ENCODE results near the gene LRP1B.

GRCh38 chr2:141133883-141134282 lies 996.9 kb downstream of the LRP1B start:
- TF ChIP-seq GATA3 (IDR thresholded peaks at IDR 0.05; ENCODE audit: low read depth, low read length) (no peak), GATA2 (IDR thresholded peaks at IDR 0.05; ENCODE audit: low read depth, low read length) (no peak)
